Endodermal cell (in vitro differentiated cells): ENCODE results near the gene TEAD2. TPM values are rescaled to one million over a fixed set of nuclear protein-coding genes. Genes with fewer than 3 reads are reported as not detected.

Experiments used
- DNase-seq: peaks from one replicate; pipeline ENCODE4 v3.0.0-alpha.2; 2017
- H3K27ac ChIP-seq: 2 replicates; pipeline ENCODE4 v1.5.1; 2013; ENCODE audit warnings: mild to moderate bottlenecking, low read depth, low read length, moderate library complexity
- H3K27me3 ChIP-seq: 2 replicates; pipeline ENCODE4 v1.6.1; 2013; ENCODE audit warnings: mild to moderate bottlenecking, low read length, moderate library complexity; ENCODE audit not compliant: insufficient read depth, control insufficient read depth, poor library complexity, severe bottlenecking
- H3K36me3 ChIP-seq: 2 replicates; pipeline ENCODE4 v1.7.0; 2013; ENCODE audit warnings: mild to moderate bottlenecking, low read length, moderate library complexity; ENCODE audit not compliant: control insufficient read depth, insufficient read depth
- H3K4me1 ChIP-seq: one replicate; pipeline ENCODE4 v1.7.0; 2013; ENCODE audit warnings: low read length; ENCODE audit not compliant: control insufficient read depth, insufficient read depth
- H3K4me3 ChIP-seq: 2 replicates; pipeline ENCODE4 v1.5.1; 2013; ENCODE audit warnings: mild to moderate bottlenecking, low read length, moderate library complexity
- H3K9ac ChIP-seq: 2 replicates; pipeline ENCODE4 v1.6.1; 2013; ENCODE audit warnings: mild to moderate bottlenecking, low read length, moderate library complexity; ENCODE audit not compliant: poor library complexity, severe bottlenecking; ENCODE audit errors: extremely low read depth
- H3K9me3 ChIP-seq: 2 replicates; pipeline ENCODE4 v1.6.1; 2013; ENCODE audit warnings: mild to moderate bottlenecking, low read length, moderate library complexity; ENCODE audit not compliant: control insufficient read depth
- H3K27ac Mint-ChIP-seq: 2 replicates; pipeline ENCODE4 v1.8.0; 2020; ENCODE audit warnings: mixed read lengths
- H3K27me3 Mint-ChIP-seq: 2 replicates; pipeline ENCODE4 v1.8.0; 2021; ENCODE audit warnings: mild to moderate bottlenecking, mixed read lengths; ENCODE audit not compliant: insufficient read depth
- H3K36me3 Mint-ChIP-seq: 2 replicates; pipeline ENCODE4 v1.8.0; 2020; ENCODE audit warnings: low read depth, mixed read lengths
- H3K4me1 Mint-ChIP-seq: 2 replicates; pipeline ENCODE4 v1.8.0; 2020; ENCODE audit warnings: mixed read lengths
- H3K4me3 Mint-ChIP-seq: 2 replicates; pipeline ENCODE4 v1.8.0; 2020; ENCODE audit warnings: mild to moderate bottlenecking, moderate library complexity, mixed read lengths
- H3K9me3 Mint-ChIP-seq: 2 replicates; pipeline ENCODE4 v1.8.0; 2020; ENCODE audit warnings: mild to moderate bottlenecking, mixed read lengths
- CTCF ChIP-seq: fragments of 200-600 bp; sonication (generic); conservative IDR thresholded peaks from 2 replicates; pipeline ENCODE4 v1.5.0; 2021; ENCODE audit warnings: antibody characterized with exemption, mild to moderate bottlenecking
- WGBS, 2 experiments: methylation state at CpG; one replicate each; pipeline versions ENCODE4 v1.1.5 to v1.1.7; 2013; ENCODE audit warnings: missing lambda C conversion rate in 2 of 2, mixed read lengths in 1 of 2; ENCODE audit not compliant: insufficient coverage in 1 of 2, insufficient read length in 1 of 2; 5-methylcytosine and 5-hydroxymethylcytosine counted together
- total RNA-seq, 2 donors: library from RNA; stranded (reverse); fragmentation: NEBNext Ultra II Directional in 1 of 2; extraction: Animal tissue kit (Norgen Biotek cat#: 25700) in 1 of 2; gene quantifications; 2 replicates in 1 of 2; 3 replicates in 1 of 2; pipeline ENCODE4 v1.2.1, GENCODE V29; 2021

The TEAD2 gene
- total RNA-seq, 2 donors from 2014 or later = 142 to 166 TPM

GRCh38 chr19:49335784-49336481 is 26.3 kb downstream of the TEAD2 start:
- H3K36me3 Mint-ChIP-seq = peaks cover 27% of the 10 kb centered on the region
- Histone ChIP-seq H3K9me3 (no peaks in the 10 kb centered on the region), H3K36me3 (peaks cover 11% of the 10 kb centered on the region), H3K9ac (no peak overlapping the region), H3K4me3 (no peak overlapping the region), H3K27ac (no peak overlapping the region), H3K27me3 (peaks cover 6% of the 10 kb centered on the region), H3K4me1 (no peaks in the 10 kb centered on the region)
- no peak for TF ChIP-seq CTCF
- H3K9me3 Mint-ChIP-seq = peaks cover 3% of the 10 kb centered on the region
- H3K4me1 Mint-ChIP-seq = peaks cover 13% of the 10 kb centered on the region
- peak; percentile 11 for DNase-seq
- H3K4me3 Mint-ChIP-seq = no peak overlapping the region
- 91 to 93% methylated on average over 9 to 13 of the region's 14 CpGs for WGBS, 2 experiments
- H3K27ac Mint-ChIP-seq = no peak overlapping the region
- H3K27me3 Mint-ChIP-seq = peaks cover 17% of the 10 kb centered on the region

GRCh38 chr19:49335071-49335783 is 27.0 kb downstream of the TEAD2 start, which contains the start of gene CD37:
Gene CD37 (plus strand): TSS chr19:49335406. CDS start chr19:49335541, 135 bp downstream.
- Mint-ChIP-seq H3K4me1 (peaks cover 9% of the 10 kb centered on the region), H3K27ac (peak within 1 kb of the TSS; percentile 44), H3K27me3 (peaks cover 17% of the 10 kb centered on the region), H3K4me3 (no peak within 1 kb of the TSS), H3K9me3 (peaks cover 2% of the 10 kb centered on the region), H3K36me3 (peaks cover 24% of the 10 kb centered on the region)
- 88 to 97% methylated on average over 9 to 13 of the region's 13 CpGs for WGBS, 2 experiments
- Histone ChIP-seq H3K4me1 (no peaks in the 10 kb centered on the region), H3K4me3 (no peak within 1 kb of the TSS), H3K9me3 (no peaks in the 10 kb centered on the region), H3K36me3 (peaks cover 4% of the 10 kb centered on the region), H3K27ac (no peak within 1 kb of the TSS), H3K9ac (no peak within 1 kb of the TSS), H3K27me3 (peaks cover 6% of the 10 kb centered on the region)
- DNase-seq = peak; percentile 44
- TF ChIP-seq CTCF = no peak

- no peak overlapping the region for H3K27ac ChIP-seq
- H3K36me3 Mint-ChIP-seq = peaks cover 26% of the 10 kb centered on the region
- no peak overlapping the region for H3K4me3 ChIP-seq
- DNase-seq = peak; percentile 44
- no peaks in the 10 kb centered on the region for H3K9me3 Mint-ChIP-seq
- H3K27ac Mint-ChIP-seq = no peak overlapping the region
- WGBS, 2 experiments = 75 to 80% methylated on average over 1 to 8 of the region's 8 CpGs
- H3K9ac ChIP-seq = no peak overlapping the region
- H3K4me1 ChIP-seq = no peaks in the 10 kb centered on the region
- peaks cover 6% of the 10 kb centered on the region for H3K27me3 ChIP-seq
- no peaks in the 10 kb centered on the region for H3K9me3 ChIP-seq
- peaks cover 8% of the 10 kb centered on the region for H3K4me1 Mint-ChIP-seq
- no peak overlapping the region for H3K4me3 Mint-ChIP-seq
- TF ChIP-seq CTCF = no peak
- H3K27me3 Mint-ChIP-seq = peaks cover 17% of the 10 kb centered on the region
- peaks cover 3% of the 10 kb centered on the region for H3K36me3 ChIP-seq
These were observed 28.4 kb downstream of the TEAD2 start for GRCh38 chr19:49333811-49334288.
